Activated CD4-positive, alpha-beta memory T cell treated with anti-CD3 and anti-CD28 coated beads, Interleukin-2, amount 10 ng/mL, durations not matched to agents 7 days and 5 days (primary cell): ENCODE measurements around the gene MRPL19. TPM values are rescaled to one million over a fixed set of nuclear protein-coding genes. Genes with fewer than 3 reads are reported as not detected.
"Not testable (repeated sequence)": the region's sequence is repeated elsewhere in the genome, so short reads cannot be mapped to it uniquely, and the experiment has no call there.

Source experiments
- CTCF ChIA-PET: fragments of 350-600 bp; sonication (Branson Sonifier 250); formaldehyde crosslinking; loops from one replicate; lab custom pipeline; 2021; ENCODE audit warnings: antibody characterized with exemption, inconsistent platforms; lab: Charles Lee
- POLR2A ChIA-PET: fragments of 350-600 bp; sonication (Branson Sonifier 250); formaldehyde crosslinking; loops from one replicate; lab custom pipeline; 2021; ENCODE audit warnings: antibody characterized with exemption; lab: Charles Lee
- DNase-seq: peaks from one replicate; pipeline ENCODE4 v3.0.0-alpha.2; 2020
- H3K27ac Mint-ChIP-seq: one replicate; pipeline ENCODE4 v1.8.0; 2021; ENCODE audit warnings: mild to moderate bottlenecking, mixed read lengths
- H3K27me3 Mint-ChIP-seq: one replicate; pipeline ENCODE4 v1.8.0; 2021; ENCODE audit warnings: mixed read lengths
- H3K36me3 Mint-ChIP-seq: one replicate; pipeline ENCODE4 v1.8.0; 2021; ENCODE audit warnings: low read depth, mixed read lengths
- H3K4me1 Mint-ChIP-seq: one replicate; pipeline ENCODE4 v1.8.0; 2021; ENCODE audit warnings: mixed read lengths
- H3K4me3 Mint-ChIP-seq: one replicate; pipeline ENCODE4 v1.8.0; 2021; ENCODE audit warnings: mild to moderate bottlenecking, mixed read lengths
- H3K9me3 Mint-ChIP-seq: one replicate; pipeline ENCODE4 v1.8.0; 2021; ENCODE audit warnings: mixed read lengths
- total RNA-seq, 2 experiments: library from RNA; stranded (reverse); gene quantifications; one replicate each; pipeline ENCODE4 v1.2.3, GENCODE V29; 2021

Gene MRPL19
- total RNA-seq, 2 experiments from 2014 or later: 37.7 to 41.6 TPM

DNA sequence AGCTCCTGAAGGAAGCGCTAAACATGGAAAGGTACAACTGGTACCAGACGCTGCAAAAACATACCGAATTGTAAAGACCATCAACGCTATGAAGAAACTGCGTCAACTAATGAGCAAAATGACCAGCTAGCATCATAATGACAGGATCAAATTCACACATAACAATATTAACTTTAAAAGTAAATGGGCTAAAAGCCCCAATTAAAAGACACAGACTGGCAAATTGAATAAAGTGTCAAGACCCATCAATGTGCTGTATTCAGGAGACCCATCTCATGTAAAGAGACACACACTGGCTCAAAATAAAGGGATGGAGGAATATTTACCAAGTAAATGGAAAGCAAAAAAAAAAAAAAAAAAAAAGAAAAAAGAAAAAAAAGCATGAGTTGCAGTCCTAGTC, 36.8 kb downstream of the MRPL19 start:
- H3K36me3 Mint-ChIP-seq: peaks cover 33% of the 10 kb centered on the region
- H3K27ac Mint-ChIP-seq, H3K4me1 Mint-ChIP-seq, H3K4me3 Mint-ChIP-seq, H3K9me3 Mint-ChIP-seq, POLR2A ChIA-PET, H3K27me3 Mint-ChIP-seq, DNase-seq: not testable (repeated sequence)
- CTCF ChIA-PET: interaction anchor here (1.7 kb wide), 1 partner anchor 19 kb away, joined by 3 read pairs; no protein-coding TSS in a partner anchor

DNA sequence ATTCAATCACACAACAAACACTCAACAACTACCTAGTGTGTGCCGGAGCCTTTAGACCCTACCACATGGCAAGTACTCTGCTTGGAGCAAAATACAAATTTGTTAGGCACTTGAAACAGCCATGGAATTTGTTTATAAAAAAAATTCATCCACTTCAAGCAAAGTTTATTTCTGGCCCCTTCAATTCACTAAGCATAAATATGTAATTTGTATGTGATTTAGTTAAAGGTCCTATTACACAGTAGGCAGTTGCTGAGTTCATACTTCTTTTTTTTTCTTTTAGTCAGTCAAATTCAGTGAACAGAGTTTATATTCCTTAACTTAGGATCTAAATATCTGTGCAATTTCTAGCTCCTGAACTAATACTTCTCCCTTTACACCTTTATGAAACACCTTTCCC, 41.6 kb downstream of the MRPL19 start:
- Mint-ChIP-seq H3K9me3 (no peaks in the 10 kb centered on the region), H3K36me3 (peaks cover 47% of the 10 kb centered on the region), H3K4me3 (no peak overlapping the region), H3K27ac (no peak overlapping the region), H3K27me3 (no peaks in the 10 kb centered on the region), H3K4me1 (peaks cover 7% of the 10 kb centered on the region)
- ChIA-PET POLR2A (no interaction called here), CTCF (interaction anchor here (1.2 kb wide), 1 partner anchor 12 kb away, joined by 5 read pairs; no protein-coding TSS in a partner anchor)
- no peak for DNase-seq

DNA sequence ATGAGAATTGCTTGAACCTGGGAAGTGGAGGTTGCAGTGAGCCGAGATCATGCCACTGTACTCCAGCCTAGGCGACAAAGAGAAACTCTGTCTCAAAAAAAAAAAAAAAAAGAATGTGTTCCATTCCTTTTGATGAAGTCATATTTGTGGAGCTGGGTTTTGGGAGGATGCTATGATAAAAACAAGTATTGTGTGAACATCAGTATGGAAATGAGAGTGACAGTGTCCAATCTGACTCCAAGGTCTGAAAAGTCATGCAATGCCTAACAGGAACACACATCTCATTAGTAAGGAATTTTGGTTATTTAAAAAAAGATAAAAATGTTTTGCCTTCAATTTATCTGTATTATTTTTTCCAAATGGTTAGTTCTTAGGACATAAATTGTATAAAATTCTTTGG, 52.3 kb downstream of the MRPL19 start:
- Mint-ChIP-seq H3K36me3 (peaks cover 46% of the 10 kb centered on the region), H3K27me3 (no peaks in the 10 kb centered on the region), H3K4me3 (no peak overlapping the region), H3K4me1 (no peaks in the 10 kb centered on the region), H3K9me3 (no peaks in the 10 kb centered on the region), H3K27ac (no peak overlapping the region)
- POLR2A ChIA-PET: interaction anchor here (1.2 kb wide), 1 partner anchor 10 kb away, joined by 3 read pairs; no protein-coding TSS in a partner anchor
- CTCF ChIA-PET: no interaction called here
- no peak for DNase-seq

DNA sequence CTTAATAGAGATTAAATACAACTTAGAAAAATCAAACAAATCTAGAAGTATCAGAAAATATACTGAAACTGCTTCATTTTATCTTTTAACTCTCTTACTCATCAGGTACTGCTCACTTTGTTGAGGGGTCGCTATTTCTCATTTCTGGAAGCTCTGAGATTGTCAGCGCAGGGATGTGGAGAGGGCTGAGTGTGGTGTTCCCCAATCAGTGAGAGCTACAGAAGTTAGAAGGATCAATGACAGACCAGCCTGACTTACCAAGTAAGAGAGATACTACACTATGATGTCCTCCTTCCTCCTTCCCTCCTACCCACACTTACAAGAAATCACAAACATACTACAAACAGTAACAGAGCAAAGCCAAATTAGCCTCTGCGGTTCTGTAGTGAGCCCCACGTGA, 56.0 kb downstream of the MRPL19 start:
- Mint-ChIP-seq H3K9me3 (no peaks in the 10 kb centered on the region), H3K36me3 (peaks cover 55% of the 10 kb centered on the region), H3K27ac (no peak overlapping the region), H3K4me1 (peaks cover 15% of the 10 kb centered on the region), H3K27me3 (no peaks in the 10 kb centered on the region), H3K4me3 (no peak overlapping the region)
- POLR2A ChIA-PET: no interaction called here
- no peak for DNase-seq
- CTCF ChIA-PET: interaction anchor here (1.2 kb wide), 1 partner anchor 8 kb away, joined by 3 read pairs; no protein-coding TSS in a partner anchor

DNA sequence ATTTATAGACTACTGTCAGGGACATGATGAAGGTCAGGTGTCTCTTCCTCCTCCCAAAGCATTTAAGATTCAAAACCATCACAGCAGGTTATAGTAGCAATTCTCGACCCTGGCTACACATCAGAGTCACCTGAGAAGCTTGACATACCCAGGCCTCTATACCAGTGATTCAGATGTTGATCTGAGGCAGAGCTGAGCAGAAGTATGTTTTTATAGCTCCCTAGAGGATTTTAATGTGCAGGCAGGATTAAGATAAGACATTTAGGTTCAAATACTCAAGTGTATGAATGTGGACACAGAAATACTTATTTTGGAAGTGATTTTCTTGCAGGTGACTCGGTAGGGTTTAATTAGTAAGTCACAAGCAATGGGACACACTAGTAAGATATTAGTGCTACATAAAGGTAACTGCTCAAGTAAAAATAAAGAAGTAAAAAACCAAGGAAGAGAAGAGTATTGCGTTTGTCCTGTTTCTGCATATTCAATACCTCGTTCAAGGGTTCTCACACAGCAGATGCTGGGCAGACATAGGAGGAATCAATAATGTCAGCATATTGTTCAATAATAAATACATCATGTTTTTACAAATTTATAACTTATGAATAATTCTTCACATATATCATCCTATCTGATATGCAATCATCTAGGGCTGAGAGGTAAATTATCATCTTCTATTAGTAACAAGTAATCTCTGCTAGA, 57.2 kb downstream of the MRPL19 start:
- DNase-seq: no peak
- Mint-ChIP-seq H3K4me1 (peaks cover 22% of the 10 kb centered on the region), H3K9me3 (no peaks in the 10 kb centered on the region), H3K36me3 (peaks cover 54% of the 10 kb centered on the region), H3K27ac (no peak overlapping the region), H3K27me3 (no peaks in the 10 kb centered on the region), H3K4me3 (no peak overlapping the region)
- ChIA-PET POLR2A (no interaction called here), CTCF (interaction anchor here (1.2 kb wide), 1 partner anchor 9 kb away, joined by 3 read pairs; no protein-coding TSS in a partner anchor)

DNA sequence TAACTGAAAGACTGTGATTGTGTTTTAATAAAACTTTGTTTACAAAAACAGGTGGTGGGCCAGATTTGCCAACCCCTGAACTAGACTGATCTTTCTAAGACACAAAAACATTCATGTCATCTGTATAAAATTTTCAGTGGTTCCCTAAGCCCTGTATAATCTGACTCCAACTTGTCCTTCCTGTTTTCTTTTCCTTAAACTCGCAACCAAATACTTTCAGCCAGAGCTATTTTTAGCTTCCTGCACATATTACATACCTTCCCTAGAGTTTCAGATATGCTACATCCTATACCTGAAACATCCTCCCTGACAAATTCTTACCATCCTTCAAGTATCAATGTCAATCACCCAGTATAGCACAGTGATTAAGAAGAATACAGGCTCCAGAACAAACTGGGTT, 59.3 kb downstream of the MRPL19 start:
- no peaks in the 10 kb centered on the region for H3K9me3 Mint-ChIP-seq
- H3K36me3 Mint-ChIP-seq: peaks cover 43% of the 10 kb centered on the region
- H3K27me3 Mint-ChIP-seq: no peaks in the 10 kb centered on the region
- ChIA-PET CTCF (no interaction called here), POLR2A (no interaction called here)
- no peak for DNase-seq
- no peak overlapping the region for H3K27ac Mint-ChIP-seq
- peaks cover 28% of the 10 kb centered on the region for H3K4me1 Mint-ChIP-seq
- no peak overlapping the region for H3K4me3 Mint-ChIP-seq

DNA sequence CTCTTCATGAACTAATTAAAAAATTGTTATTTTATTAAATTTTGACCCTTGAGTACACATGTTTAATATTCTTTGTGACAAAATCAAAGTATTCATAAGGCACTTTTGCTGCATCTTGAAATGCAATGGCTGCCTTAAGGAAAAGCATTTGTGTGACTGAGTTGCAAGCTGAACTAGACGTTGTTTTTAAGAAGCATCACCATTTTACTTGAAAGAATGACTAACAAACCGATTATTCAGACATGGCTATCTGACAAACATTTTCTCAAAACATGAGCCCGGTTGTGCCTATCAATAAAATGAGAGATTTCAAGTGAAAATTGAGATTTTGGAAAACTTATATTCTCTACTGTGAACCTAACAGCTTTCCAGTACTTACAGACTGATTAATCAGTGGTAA, 61.3 kb downstream of the MRPL19 start:
- Mint-ChIP-seq H3K27ac (no peak overlapping the region), H3K9me3 (no peaks in the 10 kb centered on the region), H3K27me3 (no peaks in the 10 kb centered on the region), H3K36me3 (peaks cover 27% of the 10 kb centered on the region), H3K4me3 (no peak overlapping the region), H3K4me1 (peaks cover 34% of the 10 kb centered on the region)
- DNase-seq: no peak
- POLR2A ChIA-PET: interaction anchor here (1.7 kb wide), 1 partner anchor 10 kb away, joined by 3 read pairs; no protein-coding TSS in a partner anchor
- CTCF ChIA-PET: interaction anchor here (0.6 to 1.8 kb wide), 5 partner anchors 28 to 1322 kb away, joined by 3 to 7 read pairs (median 5); partner anchors contain the start of gene MRPL19

DNA sequence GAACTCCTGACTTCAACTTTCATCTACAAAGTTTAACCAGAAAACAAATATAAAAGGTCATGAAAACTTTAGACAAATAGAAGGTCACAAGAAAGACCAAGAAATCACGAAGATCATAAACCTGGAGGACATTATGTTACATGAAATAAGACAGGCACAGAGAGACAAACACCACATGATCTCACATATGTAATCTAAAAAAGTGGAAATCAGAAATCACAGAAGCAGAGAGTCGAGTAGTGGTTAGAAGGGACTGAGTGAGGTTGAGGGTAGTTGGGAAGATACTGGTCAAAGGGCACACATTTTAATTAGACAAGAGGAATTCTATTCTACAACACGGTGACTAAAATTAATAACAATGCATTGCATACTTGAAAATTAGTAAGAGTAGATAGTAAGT, 62.7 kb downstream of the MRPL19 start:
- Mint-ChIP-seq H3K27me3 (no peaks in the 10 kb centered on the region), H3K9me3 (no peaks in the 10 kb centered on the region), H3K4me3 (peak overlapping the region; percentile 65), H3K27ac (peak overlapping the region; percentile 3), H3K4me1 (peaks cover 34% of the 10 kb centered on the region), H3K36me3 (peaks cover 20% of the 10 kb centered on the region)
- ChIA-PET CTCF (interaction anchor here (1.7 to 2.7 kb wide), 4 partner anchors 31 to 69 kb away, joined by 5 to 7 read pairs (median 6); partner anchors contain the start of gene MRPL19), POLR2A (interaction anchor here (1.7 to 2.8 kb wide), 2 partner anchors 11 to 62 kb away, joined by 3 to 11 read pairs; partner anchors contain the start of gene MRPL19)
- DNase-seq: no peak

DNA sequence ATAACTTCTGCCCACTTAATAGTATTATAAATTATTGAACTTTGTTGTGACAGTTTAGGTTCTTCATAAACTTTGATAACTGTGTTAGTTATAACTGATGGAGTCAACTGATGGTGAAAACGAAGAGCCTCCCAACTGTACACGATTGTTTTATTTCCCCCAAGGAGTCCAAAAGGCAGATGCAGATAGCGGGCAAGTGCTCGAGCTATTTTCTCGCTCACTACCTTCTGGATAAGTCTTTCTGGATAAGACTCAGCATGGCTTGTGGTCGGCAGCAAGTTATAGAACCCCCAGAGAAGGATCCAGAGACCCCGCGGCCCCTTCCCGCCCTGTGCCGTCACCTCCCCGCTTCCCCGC, 63.6 kb downstream of the MRPL19 start:
- Mint-ChIP-seq H3K36me3 (peaks cover 11% of the 10 kb centered on the region), H3K4me3 (peak overlapping the region; percentile 88), H3K4me1 (peaks cover 36% of the 10 kb centered on the region), H3K27ac (peak overlapping the region; percentile 92), H3K27me3 (no peaks in the 10 kb centered on the region), H3K9me3 (no peaks in the 10 kb centered on the region)
- ChIA-PET POLR2A (interaction anchor here (0.6 to 2.8 kb wide), 6 partner anchors 12 to 1056 kb away, joined by 3 to 11 read pairs (median 4); partner anchors contain the start of genes MRPL19 and SEMA4F), CTCF (interaction anchor here (2.7 kb wide), 1 partner anchor 32 kb away, joined by 7 read pairs; no protein-coding TSS in a partner anchor)
- no peak for DNase-seq

DNA sequence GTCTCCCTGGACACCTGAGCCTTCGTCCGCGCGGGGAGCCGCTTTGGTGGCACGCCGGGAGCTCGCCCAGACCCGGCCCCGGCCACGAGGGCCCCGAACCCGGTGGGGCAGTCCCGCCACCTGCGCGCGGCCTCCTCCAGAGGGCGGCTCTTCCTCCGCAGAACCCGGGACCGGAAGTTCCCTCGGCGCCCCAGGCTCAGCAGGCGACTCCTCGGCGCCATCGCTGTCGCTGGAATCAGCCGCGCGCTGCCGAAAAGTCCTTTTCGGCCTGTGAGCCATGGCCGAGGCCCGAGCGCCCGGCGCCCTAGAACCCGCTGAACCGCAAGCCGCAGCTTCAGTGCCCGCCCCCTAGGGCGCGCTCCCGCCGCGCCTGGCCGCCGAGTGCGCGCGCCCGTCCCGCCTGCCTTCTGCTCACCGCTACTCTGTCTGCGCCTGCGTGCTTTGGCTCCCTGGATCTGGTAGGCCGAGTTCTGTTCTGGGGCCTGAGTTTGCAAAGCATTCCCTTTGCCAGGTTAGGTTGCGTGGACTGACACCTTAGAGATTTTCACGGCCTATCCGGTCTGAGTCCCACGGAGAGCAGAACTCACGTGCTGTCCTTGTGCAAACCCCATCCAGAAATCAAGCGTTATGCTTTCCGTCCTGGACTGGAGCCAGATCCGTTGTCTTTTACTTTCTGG, 64.1 kb downstream of the MRPL19 start, which contains the start of gene GCFC2:
TSS of gene GCFC2 (minus strand) at position 339 of the 677 bp plus-strand sequence. CDS start at position 279, 60 bp downstream.
- no peaks in the 10 kb centered on the region for H3K9me3 Mint-ChIP-seq
- peaks cover 1% of the 10 kb centered on the region for H3K27me3 Mint-ChIP-seq
- H3K4me1 Mint-ChIP-seq: peaks cover 34% of the 10 kb centered on the region
- peak; percentile 87 for DNase-seq
- ChIA-PET CTCF (interaction anchor here (0.7 to 2.7 kb wide), 3 partner anchors 33 to 70 kb away, joined by 3 to 7 read pairs (median 7); no protein-coding TSS in a partner anchor), POLR2A (interaction anchor here (0.6 to 2.8 kb wide), 8 partner anchors 11 to 1056 kb away, joined by 3 to 11 read pairs (median 3); partner anchors contain the start of genes MRPL19 and SEMA4F)
- peak within 1 kb of the TSS; percentile 92 for H3K27ac Mint-ChIP-seq
- peak within 1 kb of the TSS; percentile 88 for H3K4me3 Mint-ChIP-seq
- H3K36me3 Mint-ChIP-seq: peaks cover 9% of the 10 kb centered on the region

DNA sequence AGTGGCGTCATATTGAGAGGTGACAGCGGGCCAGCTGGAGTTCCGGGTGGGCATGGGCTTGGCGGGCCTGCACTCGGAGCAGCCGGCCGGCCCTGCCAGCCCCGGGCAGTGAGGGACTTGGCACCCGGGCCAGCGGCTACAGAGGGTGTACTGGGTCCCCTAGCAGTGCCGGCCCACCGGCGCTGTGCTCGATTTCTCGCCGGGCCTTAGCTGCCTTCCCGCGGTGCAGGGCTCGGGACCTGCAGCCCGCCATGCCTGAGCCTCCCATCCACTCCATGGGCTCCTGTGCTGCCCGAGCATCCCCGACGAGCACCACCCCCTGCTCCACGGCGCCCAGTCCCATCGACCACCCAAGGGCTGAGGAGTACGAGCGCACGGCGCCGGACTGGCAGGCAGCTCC, 65.0 kb downstream of the MRPL19 start:
- Mint-ChIP-seq H3K4me3 (peak overlapping the region; percentile 88), H3K27ac (peak overlapping the region; percentile 92), H3K4me1 (peaks cover 27% of the 10 kb centered on the region)
- H3K9me3 Mint-ChIP-seq, DNase-seq, H3K36me3 Mint-ChIP-seq, H3K27me3 Mint-ChIP-seq: not testable (repeated sequence)
- POLR2A ChIA-PET: interaction anchor here (1.3 kb wide), 2 partner anchors 10 to 62 kb away, joined by 3 read pairs; no protein-coding TSS in a partner anchor
- CTCF ChIA-PET: interaction anchor here (0.7 to 2.7 kb wide), 4 partner anchors 33 to 71 kb away, joined by 3 to 7 read pairs (median 5); no protein-coding TSS in a partner anchor

DNA sequence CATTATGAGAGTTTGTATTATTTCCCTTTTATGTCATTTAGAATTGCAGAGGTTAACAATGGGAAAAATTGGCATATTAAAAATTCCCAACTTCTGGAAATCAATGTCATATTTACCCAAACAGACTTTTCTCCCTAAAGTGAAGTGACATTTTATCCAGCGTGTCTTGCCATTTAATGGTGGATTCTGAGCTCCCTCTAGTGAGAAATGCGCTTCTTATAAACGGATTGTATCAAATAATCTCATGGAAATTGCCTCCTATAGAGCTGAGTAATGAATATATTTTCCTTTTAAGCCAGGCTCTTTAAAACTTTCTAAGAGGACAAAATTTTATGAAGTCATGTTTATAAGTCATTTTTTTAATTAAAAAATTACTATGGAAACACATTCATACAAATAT, 69.8 kb downstream of the MRPL19 start:
- peaks cover 3% of the 10 kb centered on the region for H3K4me1 Mint-ChIP-seq
- POLR2A ChIA-PET: interaction anchor here (0.9 kb wide), 1 partner anchor 16 kb away, joined by 3 read pairs; no protein-coding TSS in a partner anchor
- CTCF ChIA-PET: interaction anchor here (0.8 kb wide), 1 partner anchor 75 kb away, joined by 3 read pairs; no protein-coding TSS in a partner anchor
- no peaks in the 10 kb centered on the region for H3K36me3 Mint-ChIP-seq
- H3K27me3 Mint-ChIP-seq: peaks cover 14% of the 10 kb centered on the region
- H3K4me3 Mint-ChIP-seq: no peak overlapping the region
- no peaks in the 10 kb centered on the region for H3K9me3 Mint-ChIP-seq
- DNase-seq: no peak
- no peak overlapping the region for H3K27ac Mint-ChIP-seq
